Stimulated activated CD8-positive, alpha-beta memory T cell treated with anti-CD3 and anti-CD28 coated beads, Interleukin-12 subunit alpha, Interleukin-12 subunit beta, amount 100 ng/mL, for 1 hour (primary cell): ENCODE data around the gene KRTAP22-1.

Source experiments
- DNase-seq: peaks from one replicate; pipeline ENCODE4 v3.0.0-alpha.2; 2020; ENCODE audit warnings: low read depth

The KRTAP22-1 gene

DNA sequence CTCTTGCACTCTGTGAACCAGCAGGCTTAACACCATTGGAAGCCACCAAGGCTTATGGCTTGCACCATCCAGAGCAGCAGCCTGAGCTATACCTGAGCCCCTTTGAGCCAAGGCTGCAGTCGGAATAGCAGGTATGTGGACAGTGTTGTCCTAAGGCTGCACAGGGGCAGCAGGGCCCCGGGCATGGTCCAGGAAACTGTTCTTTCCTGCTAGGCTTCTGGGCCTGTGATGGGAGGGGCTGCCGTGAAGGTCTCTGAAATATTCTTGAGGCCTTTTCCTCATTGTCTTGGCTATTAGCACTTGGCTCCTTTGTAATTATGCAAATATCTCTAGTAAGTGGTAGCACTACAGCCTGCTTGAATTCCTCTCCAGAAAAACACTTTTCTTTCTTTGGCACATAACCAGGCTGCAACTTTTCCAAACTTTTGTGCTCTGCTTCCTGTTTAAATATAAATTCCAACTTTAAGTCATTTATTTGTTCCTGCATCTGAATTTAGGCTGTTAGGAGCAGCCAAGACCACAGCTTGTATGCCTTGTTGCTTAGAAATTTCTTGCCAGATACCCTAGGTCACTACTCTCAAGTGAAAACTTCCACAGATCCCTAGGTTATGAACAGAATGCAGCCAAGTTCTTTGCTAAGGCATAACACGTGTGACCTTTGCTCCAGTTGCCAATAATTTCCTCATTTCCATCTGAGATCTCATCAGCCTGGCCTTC lies 24.7 kb downstream of the KRTAP22-1 start:
- DNase-seq, result no peak

DNA sequence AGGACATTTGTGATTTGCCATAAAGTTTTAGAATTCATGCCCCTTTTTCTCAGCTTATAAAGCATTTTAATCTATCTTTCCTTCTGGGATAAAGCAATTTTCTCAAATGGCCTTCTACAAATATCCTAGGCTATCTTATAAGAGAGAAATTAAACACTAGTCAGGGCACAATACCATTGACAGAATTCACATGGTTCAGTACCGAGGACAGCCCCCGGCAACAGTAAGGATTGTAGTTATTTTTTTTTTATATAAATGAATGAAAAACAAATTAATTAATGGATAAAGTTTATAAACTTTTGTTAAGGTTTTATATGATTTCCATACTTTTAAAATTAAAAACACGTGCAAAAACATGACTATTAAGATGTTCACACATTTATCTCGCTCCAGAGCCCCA lies 27.2 kb downstream of the KRTAP22-1 start:
- no peak for DNase-seq

DNA sequence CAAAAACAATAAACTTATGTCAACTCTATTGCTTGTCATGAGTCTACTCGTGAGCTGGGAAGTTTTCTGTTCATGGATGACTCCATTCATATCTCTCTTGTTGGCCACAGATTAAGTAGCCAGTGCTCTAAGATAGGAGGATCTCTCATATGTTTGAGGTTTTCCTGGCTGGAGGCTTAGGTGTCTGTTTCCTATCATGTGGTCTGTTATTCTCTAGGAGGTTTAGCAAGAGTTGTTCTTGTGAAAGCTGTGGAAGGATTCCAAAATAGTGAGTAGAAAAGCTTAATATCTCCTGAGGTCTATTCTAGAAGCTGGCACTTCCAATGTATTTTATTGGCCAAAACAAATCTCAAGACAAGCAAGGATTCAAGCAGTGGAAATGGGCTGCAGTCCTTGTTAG lies 28.3 kb downstream of the KRTAP22-1 start:
- DNase-seq, result no peak

DNA sequence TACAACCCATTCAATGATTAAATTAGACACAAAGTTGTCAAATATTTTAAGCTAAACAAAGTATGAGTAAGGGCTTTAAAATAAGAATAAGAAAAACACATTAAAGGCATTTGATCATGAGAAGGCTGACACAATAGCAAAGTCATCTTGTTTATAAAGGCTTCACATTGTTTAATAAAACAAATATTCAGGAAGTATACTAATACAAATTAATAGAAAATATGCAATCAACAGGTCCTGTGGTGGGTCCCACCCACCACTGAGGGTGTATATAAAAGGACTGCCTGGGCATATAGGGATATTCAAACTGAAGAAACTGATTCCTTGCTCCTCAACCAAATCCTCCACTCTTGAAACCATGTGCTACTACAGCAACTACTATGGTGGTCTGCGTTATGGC lies 34.0 kb downstream of the KRTAP22-1 start, which contains the start of gene KRTAP20-2:
Gene KRTAP20-2 (plus strand): TSS at position 301 of the 400 bp plus-strand sequence. CDS start 58 bp downstream, at position 359.
- no peak for DNase-seq

DNA sequence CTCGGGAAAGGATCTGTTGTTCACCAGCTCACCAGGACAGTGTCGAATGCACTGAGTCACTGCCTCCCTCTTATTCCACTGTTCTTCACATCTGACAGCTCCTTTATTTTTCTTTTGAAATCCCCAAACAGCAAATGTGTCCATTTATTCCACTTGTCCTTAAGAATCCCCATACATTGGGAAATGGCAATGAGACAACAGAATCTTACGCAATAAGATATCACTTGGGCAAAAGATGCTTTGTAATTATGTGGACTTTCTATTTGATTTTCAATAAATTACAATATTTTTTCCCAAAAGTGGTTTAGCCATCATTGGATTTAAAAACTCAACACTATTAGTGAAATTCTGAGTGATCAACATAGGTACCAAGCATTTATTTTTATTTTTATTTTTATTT lies 37.8 kb downstream of the KRTAP22-1 start:
- no peak for DNase-seq

DNA sequence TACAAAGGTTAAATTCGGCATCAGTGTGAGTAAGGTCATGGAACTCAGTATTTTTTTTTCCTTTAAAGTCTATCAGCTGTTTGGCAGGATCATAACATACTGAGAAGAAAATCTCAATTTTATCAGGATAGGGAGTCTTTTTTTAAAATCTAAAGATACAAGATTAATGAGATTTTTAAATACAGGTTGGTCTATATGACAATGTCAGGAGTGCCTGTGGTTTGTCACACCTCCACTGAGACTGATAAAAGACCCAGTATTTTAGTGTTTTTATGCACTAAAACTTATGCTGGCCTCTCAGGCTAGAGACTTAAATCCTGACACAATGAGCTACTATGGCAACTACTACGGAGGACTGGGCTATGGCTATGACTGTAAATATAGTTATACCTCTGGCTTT lies 41.7 kb downstream of the KRTAP22-1 start, which contains the start of gene KRTAP20-3:
Gene KRTAP20-3 (plus strand): TSS at position 301 of the 400 bp plus-strand sequence.
- DNase-seq, result no peak

DNA sequence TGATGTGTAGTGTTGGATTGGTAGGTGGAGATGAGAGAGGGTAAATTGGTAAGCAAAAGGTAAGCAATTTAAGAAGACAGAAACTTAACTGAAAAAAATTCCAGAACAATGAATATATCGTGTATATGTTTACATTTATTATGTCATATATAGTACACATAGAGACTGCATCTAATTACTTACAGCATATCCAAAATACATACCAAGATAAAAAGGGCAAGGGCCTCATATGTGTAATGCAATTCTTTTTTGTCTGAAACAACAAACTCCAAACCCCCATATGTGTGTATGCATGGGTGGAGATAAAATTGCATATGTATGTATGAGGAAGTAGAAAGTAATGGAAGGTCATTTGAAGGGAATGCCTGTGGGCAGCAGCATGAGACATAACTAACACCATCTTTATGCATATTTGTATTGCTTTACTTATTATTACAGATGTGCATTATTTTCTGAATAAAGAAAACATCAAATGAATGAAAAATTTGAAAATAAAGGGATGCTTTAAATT lies 46.1 kb downstream of the KRTAP22-1 start:
- DNase-seq, result no peak
